HTR-8/SVneo (cell line): ENCODE results near the gene AOC2.

Experiments used
- DNase-seq: peaks from one replicate; pipeline ENCODE4 v3.0.0; 2011; ENCODE audit warnings: low spot score, mixed read lengths; ENCODE audit not compliant: insufficient read length
- FAIRE-seq: peaks from 2 replicates; lab custom pipeline; 2011; peaks lifted over from hg19 to GRCh38; lab: Jason Lieb, UNC

Gene AOC2

GRCh38 chr17:42844271-42844670 lies at the start of gene AOC2:
TSS of gene AOC2 (plus strand) at chr17:42844580. CDS start at chr17:42844627, 47 bp downstream.
- FAIRE-seq (peak; percentile 79), DNase-seq (no peak)

GRCh38 chr17:42795061-42795460 lies 49.3 kb upstream of the AOC2 start:
- FAIRE-seq (no peak), DNase-seq (no peak)

DNA sequence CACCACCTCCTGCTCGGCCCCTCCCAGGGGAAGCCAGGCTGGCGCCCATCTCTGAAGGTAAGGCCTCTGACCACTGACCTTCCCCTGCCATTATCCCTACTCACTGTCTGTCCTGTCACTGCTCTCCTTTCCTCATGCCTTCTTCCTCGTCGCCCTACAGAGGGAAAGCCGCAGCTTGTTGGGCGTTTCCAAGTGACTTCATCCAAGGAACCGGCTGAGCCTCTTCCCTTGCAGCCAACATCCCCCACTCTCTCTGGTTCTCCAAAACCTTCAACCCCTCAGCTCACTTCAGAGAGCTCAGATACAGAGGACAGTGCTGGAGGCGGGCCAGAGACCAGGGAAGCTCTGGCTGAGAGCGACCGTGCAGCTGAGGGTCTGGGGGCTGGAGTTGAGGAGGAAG lies 48.9 kb upstream of the AOC2 start:
- DNase-seq, result no peak
- FAIRE-seq, result no peak

GRCh38 chr17:42796066-42796758 lies 48.2 kb upstream of the AOC2 start:
- FAIRE-seq (no peak), DNase-seq (no peak)

DNA sequence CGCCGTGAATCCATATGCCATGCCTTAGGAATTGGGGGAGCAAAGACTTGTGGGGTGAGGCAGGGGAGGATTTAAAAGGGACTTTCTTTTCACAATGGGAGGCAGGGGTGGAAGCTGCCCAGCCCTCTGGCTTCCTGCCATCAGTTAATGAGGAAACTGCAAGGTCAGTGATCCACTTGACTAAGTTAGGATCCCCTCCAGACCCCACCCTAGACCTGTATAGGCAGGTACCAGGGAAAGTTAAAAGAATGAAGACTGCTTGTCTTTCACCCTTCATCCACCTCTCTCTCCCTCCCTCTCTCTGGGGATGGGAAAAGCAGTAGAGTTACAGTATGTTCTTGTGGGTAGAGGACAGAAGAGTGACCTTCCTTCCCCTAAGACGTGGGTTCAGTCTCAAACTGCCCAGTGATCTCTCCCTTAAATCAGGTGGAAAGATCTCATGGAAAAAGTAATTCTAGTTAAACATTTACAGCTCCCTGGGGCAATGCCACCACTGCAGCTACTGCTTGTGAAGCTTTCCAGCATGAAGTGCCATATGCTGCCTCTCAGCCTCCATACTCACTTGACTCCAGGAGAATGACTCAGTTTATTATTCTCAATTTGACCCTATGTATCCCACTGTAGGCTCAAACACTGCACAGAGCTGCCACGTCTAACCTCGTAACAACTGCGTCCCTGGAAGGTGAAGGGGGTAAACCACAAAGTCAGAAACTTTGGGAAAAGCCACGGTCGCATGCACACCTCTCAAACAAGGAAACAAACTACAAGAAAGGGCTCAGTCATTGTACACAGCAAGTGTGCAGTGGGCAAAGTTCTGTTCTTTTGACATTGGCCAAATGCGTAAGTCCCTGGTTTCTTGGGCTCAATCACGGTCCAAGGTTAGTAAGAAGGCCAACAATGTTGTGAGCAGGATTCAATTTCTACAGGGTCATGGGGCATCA lies 47.0 kb upstream of the AOC2 start:
- DNase-seq (no peak), FAIRE-seq (no peak)

DNA sequence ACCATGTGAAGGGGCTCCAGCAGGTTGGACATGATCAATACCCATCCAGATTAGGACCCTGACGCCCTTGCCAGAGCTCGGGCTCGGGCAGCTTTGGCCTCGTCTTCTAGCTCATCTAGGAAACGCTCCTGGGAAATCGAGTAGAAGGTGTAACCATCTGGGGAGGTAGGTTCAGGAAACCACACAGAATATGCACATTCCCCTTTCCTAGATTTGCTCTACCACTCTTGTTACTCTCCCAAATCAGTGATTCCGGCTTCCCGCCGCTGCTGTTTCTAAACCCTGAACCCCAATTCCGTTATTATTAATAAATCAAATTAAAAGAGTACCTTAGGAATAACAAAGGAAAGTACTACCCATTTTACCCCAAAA lies 46.4 kb upstream of the AOC2 start:
- DNase-seq (no peak), FAIRE-seq (no peak)

- peak; percentile 90 for FAIRE-seq
- peak; percentile 98 for DNase-seq
Measured at GRCh38 chr17:42798383-42799380, 45.7 kb upstream of the AOC2 start, which contains the start of the genes CNTD1 and COA3. TSS of gene CNTD1 (plus strand) at chr17:42798861. CDS start at chr17:42799068, 207 bp downstream. TSS of gene COA3 (minus strand) at chr17:42798704. CDS start at chr17:42798681, 23 bp downstream.

DNA sequence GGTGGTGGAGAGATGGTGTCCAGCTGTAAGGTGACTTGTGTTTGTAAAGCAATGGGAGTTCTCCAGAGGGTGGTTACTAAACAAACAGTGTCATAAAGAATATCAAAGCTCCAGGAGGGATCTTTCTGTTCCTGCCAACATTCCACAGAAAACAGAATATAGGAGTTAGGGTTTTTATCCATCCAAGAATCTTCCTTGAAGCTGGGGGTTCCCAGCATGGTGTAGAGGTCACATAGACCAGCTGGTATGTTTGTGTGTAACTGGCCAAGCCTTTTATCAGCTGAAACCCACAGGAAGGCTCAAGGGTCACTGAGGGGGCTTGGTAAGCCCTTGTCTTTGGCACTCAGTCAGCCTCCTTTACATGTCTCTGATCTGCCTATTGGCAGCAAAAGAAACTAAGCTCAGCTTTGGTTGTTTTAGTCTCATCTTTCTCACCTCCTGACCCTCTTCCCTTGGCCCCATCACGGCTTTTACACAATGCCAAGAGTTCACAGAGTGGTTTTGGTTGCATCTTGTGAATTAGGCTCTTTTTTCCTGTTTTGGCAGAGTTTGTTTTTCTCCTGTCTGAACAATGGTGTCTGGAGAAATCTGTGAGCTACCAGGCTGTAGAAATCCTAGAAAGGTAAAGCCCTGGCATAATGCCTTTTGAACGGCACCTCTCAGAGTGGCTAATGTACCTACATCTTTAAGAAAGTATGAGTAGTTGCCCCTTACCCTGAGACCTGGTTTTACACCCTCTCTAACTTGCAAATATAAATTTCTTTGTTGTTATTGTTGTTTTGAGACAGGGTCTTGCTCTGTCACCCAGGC lies 41.1 kb upstream of the AOC2 start:
- DNase-seq (no peak), FAIRE-seq (no peak)

GRCh38 chr17:42804918-42805367 lies 39.4 kb upstream of the AOC2 start:
- FAIRE-seq (no peak), DNase-seq (no peak)

DNA sequence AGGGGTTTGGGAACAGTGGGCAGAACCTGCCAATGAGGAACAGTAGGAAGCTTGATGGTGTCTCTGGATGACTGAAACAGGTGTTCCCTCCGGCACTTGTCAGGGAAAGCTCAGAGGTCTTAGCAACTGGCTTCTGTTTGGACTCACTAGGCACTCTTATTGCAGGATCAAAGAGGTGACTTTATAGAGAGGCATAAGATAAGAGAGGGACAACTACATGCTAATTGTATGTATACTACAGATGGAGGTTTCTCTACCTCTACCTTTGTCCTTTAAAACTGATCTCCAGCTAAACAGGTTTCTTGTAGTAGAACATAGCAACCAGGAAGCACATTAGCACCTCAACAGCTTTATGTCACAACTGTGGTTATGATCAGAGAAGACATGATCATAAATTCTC lies 38.1 kb upstream of the AOC2 start:
- DNase-seq (no peak), FAIRE-seq (no peak)

DNA sequence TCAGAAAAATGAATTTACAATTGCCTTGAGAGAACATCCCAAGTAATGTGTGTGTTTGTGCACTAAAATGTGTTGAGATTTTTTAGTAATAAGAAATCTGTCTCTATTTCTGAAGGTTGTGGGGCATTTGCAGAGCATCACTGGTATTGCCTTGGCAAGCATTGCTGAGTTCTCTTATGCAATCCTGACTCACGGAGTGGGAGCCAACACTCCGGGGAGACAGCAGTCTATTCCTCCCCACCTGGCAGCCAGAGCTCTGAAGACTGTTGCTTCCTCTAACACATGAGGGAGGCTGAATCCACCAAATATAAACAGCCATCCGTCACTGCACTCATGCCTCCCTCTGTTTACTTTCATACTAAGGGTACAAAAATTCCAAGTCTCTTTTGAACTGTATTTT lies 35.1 kb upstream of the AOC2 start:
- FAIRE-seq, result peak; percentile 51
- DNase-seq, result peak; percentile 27

GRCh38 chr17:42814633-42815399 lies 29.6 kb upstream of the AOC2 start:
- peak; percentile 75 for FAIRE-seq
- DNase-seq, result peak; percentile 83

- FAIRE-seq (no peak), DNase-seq (no peak)
Measured at GRCh38 chr17:42817866-42818265, 26.5 kb upstream of the AOC2 start.

DNA sequence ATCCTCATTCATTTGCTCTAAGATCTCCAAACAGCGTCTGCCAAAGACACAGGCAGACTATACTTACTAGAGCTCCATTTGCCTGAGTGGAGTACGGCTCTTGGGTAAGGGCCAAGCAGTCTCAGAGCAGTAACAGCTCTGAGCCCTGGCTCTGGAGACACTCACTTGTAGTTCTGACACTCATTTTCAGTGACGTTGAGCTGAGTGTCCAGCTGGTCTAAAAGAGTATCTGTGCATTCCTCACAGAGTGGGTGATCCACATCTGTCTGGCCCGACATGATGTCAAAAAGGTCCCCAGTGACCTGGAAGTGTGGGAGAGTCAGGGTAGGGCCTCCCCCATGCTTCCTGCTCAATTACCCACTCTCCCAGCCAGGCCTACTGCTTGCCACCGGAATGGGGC lies 26.0 kb upstream of the AOC2 start:
- DNase-seq, result no peak
- no peak for FAIRE-seq

DNA sequence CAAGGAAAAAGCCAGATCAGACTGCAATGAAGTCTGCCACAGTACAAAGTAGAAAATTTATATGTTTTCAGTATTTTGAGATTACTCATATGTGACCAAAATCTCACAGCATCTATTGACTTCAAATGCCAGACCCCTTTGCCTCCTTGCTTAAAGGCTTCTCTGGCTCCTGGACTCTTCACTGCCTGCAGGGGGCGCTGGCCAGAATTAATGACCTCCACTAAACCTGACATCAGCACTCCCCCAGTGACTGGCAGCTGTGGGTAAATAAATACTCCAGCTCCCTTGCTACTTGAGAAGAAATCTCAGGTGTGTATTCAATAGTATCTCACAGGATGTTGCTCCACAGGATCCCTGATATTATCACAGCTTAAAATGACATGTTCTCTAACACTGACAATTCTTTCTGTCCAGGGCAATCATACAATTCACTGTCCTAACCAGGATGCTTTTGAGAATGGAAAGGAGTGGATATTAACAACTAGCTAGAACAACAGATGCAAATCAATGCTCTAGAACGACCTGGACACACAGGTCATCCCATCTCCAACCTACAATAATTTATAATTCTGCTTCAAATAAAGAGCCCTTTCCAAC lies 24.3 kb upstream of the AOC2 start:
- FAIRE-seq, result no peak
- peak; percentile 52 for DNase-seq

- no peak for DNase-seq
- FAIRE-seq, result no peak
Measured at GRCh38 chr17:42821176-42821575, 23.2 kb upstream of the AOC2 start.

GRCh38 chr17:42827472-42827871 lies 16.9 kb upstream of the AOC2 start:
- FAIRE-seq (no peak), DNase-seq (no peak)

GRCh38 chr17:42830971-42831370 lies 13.4 kb upstream of the AOC2 start:
- no peak for FAIRE-seq
- no peak for DNase-seq
